SK-N-SH (cell line): ENCODE measurements around the gene PDS5B. TPM values are rescaled to one million over a fixed set of nuclear protein-coding genes. Genes with fewer than 3 reads are reported as not detected.

Source experiments
- CTCF ChIA-PET: fragments of 300-600, 350-600 bp; formaldehyde crosslinking; extraction: SDS; loops from one replicate; lab custom pipeline; 2021; lab: Yijun Ruan, JAX
- POLR2A ChIA-PET: fragments of 350-600 bp; sonication (Branson Sonifier 250); formaldehyde crosslinking; extraction: SDS; loops from one replicate; lab custom pipeline; 2020; ENCODE audit warnings: antibody characterized with exemption, inconsistent platforms; lab: Yijun Ruan, JAX
- DNase-seq: peaks from one replicate; pipeline ENCODE4 v3.0.0; 2012
- H2AFZ ChIP-seq: fragments of 200-600 bp; sonication (generic); 2 replicates; pipeline ENCODE4 v1.8.1; 2016; ENCODE audit warnings: antibody characterized with exemption, mild to moderate bottlenecking, low read depth
- H3F3A ChIP-seq: fragments of 200-600 bp; sonication (generic); replicated peaks from 2 replicates; pipeline ENCODE3; 2016; ENCODE audit warnings: antibody characterized with exemption, mild to moderate bottlenecking; ENCODE audit not compliant: insufficient read depth
- H3K27ac ChIP-seq, 2 experiments: fragments of 200-500 bp in 1 of 2; fragments of 200-600 bp in 1 of 2; sonication (Bioruptor generic) in 1 of 2; sonication (generic), shearing (Covaris generic) in 1 of 2; 2 replicates each; pipeline versions ENCODE4 v1.5.1 to v1.6.1; 2014 to 2016; ENCODE audit warnings: low read depth in 2 of 2, inconsistent platforms in 1 of 2, low read length in 1 of 2, mild to moderate bottlenecking in 1 of 2, mixed read lengths in 1 of 2
- H3K27me3 ChIP-seq: fragments of 200-600 bp; sonication (generic), shearing (Covaris generic); 2 replicates; pipeline ENCODE4 v1.6.1; 2016; ENCODE audit warnings: mixed run types; ENCODE audit not compliant: insufficient read depth
- H3K36me3 ChIP-seq, 2 experiments: fragments of 200-500 bp in 1 of 2; fragments of 200-600 bp in 1 of 2; sonication (Bioruptor generic) in 1 of 2; sonication (generic) in 1 of 2; replicated peaks in 1 of 2; 2 replicates each; pipeline versions ENCODE3 to v1.5.1; 2014 to 2016; ENCODE audit warnings: low read length in 1 of 2, mild to moderate bottlenecking in 1 of 2; ENCODE audit not compliant: insufficient read depth in 2 of 2, control insufficient read depth in 1 of 2
- H3K4me1 ChIP-seq, 2 experiments: fragments of 200-500 bp in 1 of 2; fragments of 200-600 bp in 1 of 2; sonication (Bioruptor generic) in 1 of 2; sonication (generic), shearing (Covaris generic) in 1 of 2; 2 replicates each; pipeline versions ENCODE4 v1.5.1 to v1.6.1; 2014 to 2016; ENCODE audit warnings: low read depth in 1 of 2, low read length in 1 of 2, mixed run types in 1 of 2; ENCODE audit not compliant: insufficient read depth in 2 of 2, control insufficient read depth in 1 of 2
- H3K4me2 ChIP-seq: fragments of 200-600 bp; sonication (generic), shearing (Covaris generic); 2 replicates; pipeline ENCODE4 v1.6.1; 2017; ENCODE audit warnings: mixed run types
- H3K4me3 ChIP-seq, 2 experiments: fragments of 200-500 bp in 1 of 2; fragments of 200-600 bp in 1 of 2; sonication (Bioruptor generic) in 1 of 2; sonication (generic), shearing (Covaris generic) in 1 of 2; 2 replicates each; pipeline versions ENCODE4 v1.5.1 to v1.8.1; 2014 to 2016; ENCODE audit warnings: low read depth in 2 of 2, inconsistent platforms in 1 of 2, low read length in 1 of 2, mild to moderate bottlenecking in 1 of 2, mixed read lengths in 1 of 2, moderate library complexity in 1 of 2
- H3K79me2 ChIP-seq: fragments of 200-600 bp; sonication (generic); 2 replicates; pipeline ENCODE4 v1.8.1; 2017; ENCODE audit warnings: mild to moderate bottlenecking; ENCODE audit not compliant: insufficient read depth
- H3K9ac ChIP-seq: fragments of 200-600 bp; sonication (generic); 2 replicates; pipeline ENCODE4 v1.6.1; 2017; ENCODE audit warnings: mixed run types
- H3K9me2 ChIP-seq: fragments of 200-600 bp; sonication (generic); 2 replicates; pipeline ENCODE4 v1.6.1; 2017; ENCODE audit warnings: mixed run types
- H3K9me3 ChIP-seq: fragments of 200-600 bp; sonication (generic); 2 replicates; pipeline ENCODE4 v1.6.1; 2017; ENCODE audit warnings: mixed run types, mild to moderate bottlenecking, moderate library complexity
- H4K20me1 ChIP-seq: fragments of 200-600 bp; sonication (generic); 2 replicates; pipeline ENCODE4 v1.6.1; 2017; ENCODE audit warnings: mild to moderate bottlenecking, mixed run types; ENCODE audit not compliant: insufficient read depth
- CHD2 ChIP-seq: fragments of 150-350 bp; IDR thresholded peaks from 2 replicates; pipeline ENCODE4 v1.6.1; 2018; ENCODE audit warnings: low read length; ENCODE audit not compliant: partially characterized antibody
- CTCF ChIP-seq: fragments of 200-600 bp; sonication (generic); IDR thresholded peaks from 2 replicates; pipeline ENCODE4 v1.6.1; 2017; ENCODE audit warnings: antibody characterized with exemption, mild to moderate bottlenecking, moderate library complexity
- ELF1 ChIP-seq: IDR thresholded peaks from 2 replicates; pipeline ENCODE4 v1.4.0; 2012
- EP300 ChIP-seq, 2 experiments: IDR thresholded peaks; 2 replicates each; pipeline versions ENCODE4 v1.4.0 to v1.6.1; 2012; ENCODE audit warnings: borderline replicate concordance in 1 of 2, low read depth in 1 of 2, low read length in 1 of 2
- EZH2phosphoT487 ChIP-seq: fragments of 200-600 bp; sonication (generic); IDR thresholded peaks from 2 replicates; pipeline ENCODE4 v1.6.1; 2017; ENCODE audit warnings: low read depth, mixed run types, mild to moderate bottlenecking, antibody characterized with exemption, moderate library complexity, borderline replicate concordance
- FOXJ3 ChIP-seq: sonication (generic); formaldehyde crosslinking; IDR thresholded peaks from 2 replicates; pipeline ENCODE4 v1.5.1; 2020; ENCODE audit warnings: mild to moderate bottlenecking, missing genetic modification reagents
- FOXM1 ChIP-seq: IDR thresholded peaks from 2 replicates; pipeline ENCODE4 v1.4.0; 2012; ENCODE audit warnings: low read depth, mild to moderate bottlenecking
- GABPA ChIP-seq: IDR thresholded peaks from 2 replicates; pipeline ENCODE4 v1.4.0; 2012; ENCODE audit warnings: low read depth, mild to moderate bottlenecking
- GATA2 ChIP-seq: sonication (generic); formaldehyde crosslinking; IDR thresholded peaks from 2 replicates; pipeline ENCODE4 v1.5.0; 2020; ENCODE audit warnings: mild to moderate bottlenecking, missing genetic modification reagents
- JUND ChIP-seq: IDR thresholded peaks from 2 replicates; pipeline ENCODE4 v1.4.0; 2012
- MAX ChIP-seq: IDR thresholded peaks from 2 replicates; pipeline ENCODE4 v1.4.0; 2012; ENCODE audit warnings: low read depth
- MEF2A ChIP-seq: IDR thresholded peaks from 2 replicates; pipeline ENCODE4 v1.4.0; 2012; ENCODE audit warnings: low read depth, borderline replicate concordance
- NRF1 ChIP-seq: IDR thresholded peaks from 2 replicates; pipeline ENCODE4 v1.6.1; 2012; ENCODE audit warnings: low read depth, mild to moderate bottlenecking, low read length
- PBX3 ChIP-seq: IDR thresholded peaks from 2 replicates; pipeline ENCODE4; 2012
- POLR2AphosphoS5 ChIP-seq: IDR thresholded peaks from 2 replicates; pipeline ENCODE4 v1.6.1; 2012; ENCODE audit warnings: low read depth, low read length
- RAD21 ChIP-seq: IDR thresholded peaks from 2 replicates; pipeline ENCODE4 v1.6.1; 2012; ENCODE audit warnings: mild to moderate bottlenecking, low read length
- RCOR1 ChIP-seq: fragments of 150-350 bp; IDR thresholded peaks from 2 replicates; pipeline ENCODE4 v1.6.1; 2017; ENCODE audit warnings: antibody characterized with exemption, low read length
- RFX5 ChIP-seq: IDR thresholded peaks from 2 replicates; pipeline ENCODE4 v1.6.1; 2012; ENCODE audit warnings: mild to moderate bottlenecking, improper control_type of control experiment, low read length
- RXRA ChIP-seq: IDR thresholded peaks from 2 replicates; pipeline ENCODE4 v1.4.0; 2012; ENCODE audit warnings: low read depth, mild to moderate bottlenecking, borderline replicate concordance
- SIN3A ChIP-seq: IDR thresholded peaks from 2 replicates; pipeline ENCODE4 v1.6.1; 2012; ENCODE audit warnings: low read depth, mild to moderate bottlenecking, low read length, moderate library complexity, borderline replicate concordance
- SMC3 ChIP-seq: IDR thresholded peaks from 2 replicates; pipeline ENCODE4 v1.6.1; 2012; ENCODE audit warnings: low read depth, low read length, improper control_type of control experiment
- TAF1 ChIP-seq: IDR thresholded peaks from 2 replicates; pipeline ENCODE4 v1.6.1; 2012; ENCODE audit warnings: low read depth, mild to moderate bottlenecking, low read length, moderate library complexity, borderline replicate concordance
- TEAD4 ChIP-seq: IDR thresholded peaks from 2 replicates; pipeline ENCODE4 v1.4.0; 2012; ENCODE audit warnings: mild to moderate bottlenecking, borderline replicate concordance; ENCODE audit not compliant: insufficient read depth
- USF1 ChIP-seq: IDR thresholded peaks from 2 replicates; pipeline ENCODE4 v1.4.0; 2012; ENCODE audit warnings: low read depth, borderline replicate concordance
- USF2 ChIP-seq: fragments of 150-350 bp; IDR thresholded peaks from 2 replicates; pipeline ENCODE4 v1.6.1; 2017; ENCODE audit warnings: antibody characterized with exemption, low read length, low read depth, borderline replicate concordance
- ZBTB33 ChIP-seq: IDR thresholded peaks from 2 replicates; pipeline ENCODE4 v1.4.0; 2012; ENCODE audit warnings: low read depth, borderline replicate concordance
- WGBS: methylation state at CpG from one replicate; pipeline ENCODE4 v1.1.6; 2017; ENCODE audit warnings: low lambda C conversion rate; 5-methylcytosine and 5-hydroxymethylcytosine counted together
- polyA plus RNA-seq, 3 experiments: library from polyadenylated mRNA; depleted of rRNA; stranded (reverse); fragments of >200 nt; gene quantifications; 2 replicates each; pipeline ENCODE4 v1.2.3, GENCODE V29; 2012
- TF ChIP-seq, protein P1 (sequence below): fragments of 150-350 bp; IDR thresholded peaks from 2 replicates; pipeline ENCODE4 v1.6.1; 2016; ENCODE audit warnings: mild to moderate bottlenecking, low read depth, low read length

The PDS5B gene
- polyA plus RNA-seq, 1 of the 3 experiments (the other 2 are of a cell fraction): 3.8 TPM

GRCh38 chr13:32669030-32669646 is 82.9 kb downstream of the PDS5B start:
- Histone ChIP-seq H3K4me1 (no peaks in the 10 kb centered on the region), H3K9ac (no peak overlapping the region), H2AFZ (no peak overlapping the region), H3K27ac (no peak overlapping the region), H3K27me3 (no peaks in the 10 kb centered on the region), H3K9me3 (no peaks in the 10 kb centered on the region), H4K20me1 (no peaks in the 10 kb centered on the region), H3K79me2 (peaks cover 7% of the 10 kb centered on the region), H3K4me2 (no peak overlapping the region), H3K4me3 (no peak overlapping the region), H3K36me3 (peaks cover 29 to 45% of the 10 kb centered on the region in 2 experiments), H3F3A (peaks cover 16% of the 10 kb centered on the region), H3K9me2 (no peaks in the 10 kb centered on the region)
- 53% methylated on average over 3 of the region's 3 CpGs for WGBS
- no peak for TF ChIP-seq EZH2phosphoT487
- TF ChIP-seq, protein P1, sequence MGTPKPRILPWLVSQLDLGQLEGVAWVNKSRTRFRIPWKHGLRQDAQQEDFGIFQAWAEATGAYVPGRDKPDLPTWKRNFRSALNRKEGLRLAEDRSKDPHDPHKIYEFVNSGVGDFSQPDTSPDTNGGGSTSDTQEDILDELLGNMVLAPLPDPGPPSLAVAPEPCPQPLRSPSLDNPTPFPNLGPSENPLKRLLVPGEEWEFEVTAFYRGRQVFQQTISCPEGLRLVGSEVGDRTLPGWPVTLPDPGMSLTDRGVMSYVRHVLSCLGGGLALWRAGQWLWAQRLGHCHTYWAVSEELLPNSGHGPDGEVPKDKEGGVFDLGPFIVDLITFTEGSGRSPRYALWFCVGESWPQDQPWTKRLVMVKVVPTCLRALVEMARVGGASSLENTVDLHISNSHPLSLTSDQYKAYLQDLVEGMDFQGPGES: no peak
- TF ChIP-seq RXRA: no peak
- TF ChIP-seq GABPA: no peak
- TF ChIP-seq SMC3: peak; percentile 54
- no peak for TF ChIP-seq POLR2AphosphoS5
- TF ChIP-seq ELF1: no peak
- TF ChIP-seq EP300 (IDR thresholded peaks at IDR 0.05; ENCODE audit: borderline replicate concordance in 1 of 2, low read depth in 1 of 2, low read length in 1 of 2): no peak
- no peak for TF ChIP-seq JUND
- TF ChIP-seq FOXM1: no peak
- TF ChIP-seq SIN3A: no peak
- TF ChIP-seq CHD2: no peak
- TF ChIP-seq MAX: no peak
- TF ChIP-seq TEAD4: no peak
- TF ChIP-seq PBX3: no peak
- TF ChIP-seq RCOR1: no peak
- TF ChIP-seq GATA2 (CRISPR knock-in tag): no peak
- TF ChIP-seq ZBTB33: no peak
- no peak for TF ChIP-seq NRF1
- no peak for TF ChIP-seq FOXJ3
- TF ChIP-seq RAD21: peak; percentile 58
- TF ChIP-seq USF2: no peak
- no peak for TF ChIP-seq RFX5
- peak; percentile 88 for TF ChIP-seq CTCF
- TF ChIP-seq USF1: no peak
- TF ChIP-seq MEF2A: no peak
- no peak for TF ChIP-seq TAF1
- CTCF ChIA-PET: interaction anchor here (0.6 to 3.4 kb wide), 26 partner anchors 9 to 1676 kb away, joined by 3 to 22 read pairs (median 4); partner anchors contain the start of gene PDS5B
- DNase-seq: peak; percentile 36
- POLR2A ChIA-PET: interaction anchor here (0.7 kb wide), 1 partner anchor 1882 kb away, joined by 5 read pairs; no protein-coding TSS in a partner anchor
